Neural crest cell (in vitro differentiated cells): Measurements from ENCODE around the gene CCNI2. TPM values are rescaled to one million over a fixed set of nuclear protein-coding genes. Genes with fewer than 3 reads are reported as not detected.
A peak's percentile ranks its signal among the peaks of the same experiment; 100 is the strongest.

Experiments used
- DNase-seq: peaks from one replicate; pipeline ENCODE4 v3.0.0; 2021; ENCODE audit warnings: low read depth, mixed read lengths, low spot score
- H3K27ac Mint-ChIP-seq: one replicate; pipeline ENCODE4 v1.8.0; 2021; ENCODE audit warnings: mild to moderate bottlenecking, mixed read lengths; ENCODE audit not compliant: unreplicated experiment
- H3K27me3 Mint-ChIP-seq: 2 replicates; pipeline ENCODE4 v1.8.0; 2021; ENCODE audit warnings: low read depth, mild to moderate bottlenecking, mixed read lengths
- H3K36me3 Mint-ChIP-seq: 2 replicates; pipeline ENCODE4 v1.8.0; 2021; ENCODE audit warnings: low read depth, mild to moderate bottlenecking, mixed read lengths
- H3K4me1 Mint-ChIP-seq: 2 replicates; pipeline ENCODE4 v1.8.0; 2021; ENCODE audit warnings: mixed read lengths
- H3K4me3 Mint-ChIP-seq: one replicate; pipeline ENCODE4 v1.8.0; 2021; ENCODE audit warnings: mild to moderate bottlenecking, mixed read lengths
- H3K9me3 Mint-ChIP-seq: 2 replicates; pipeline ENCODE4 v1.8.0; 2021; ENCODE audit warnings: mixed read lengths
- total RNA-seq: library from RNA; stranded (reverse); gene quantifications from 2 replicates; pipeline ENCODE4 v1.2.1, GENCODE V29; 2021
- TF ChIP-seq, protein P1 (sequence below): fragments of 200-600 bp; sonication (generic); conservative IDR thresholded peaks from 2 replicates; pipeline ENCODE4 v1.5.0; 2021; ENCODE audit warnings: antibody characterized with exemption, mild to moderate bottlenecking

Gene CCNI2
- total RNA-seq, 1 donor from 2014 or later, result not detected

DNA sequence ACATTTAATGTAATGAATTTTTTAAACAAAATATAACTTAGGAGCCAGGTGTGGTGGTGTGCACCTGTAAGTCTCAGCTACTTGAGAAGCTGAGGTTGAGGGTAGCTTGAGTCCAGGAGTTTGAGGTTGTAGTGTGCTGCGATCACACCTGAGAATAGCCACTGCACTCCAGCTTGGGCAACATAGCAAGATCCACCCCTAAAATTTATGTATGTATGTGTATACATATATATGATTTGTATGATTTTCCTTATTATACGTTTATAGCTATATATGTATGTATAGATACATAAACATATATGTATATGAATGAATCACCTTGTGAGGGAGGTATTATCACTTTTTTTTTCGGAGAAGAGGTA, 653 bp upstream of the CCNI2 start:
- TF ChIP-seq, protein P1, sequence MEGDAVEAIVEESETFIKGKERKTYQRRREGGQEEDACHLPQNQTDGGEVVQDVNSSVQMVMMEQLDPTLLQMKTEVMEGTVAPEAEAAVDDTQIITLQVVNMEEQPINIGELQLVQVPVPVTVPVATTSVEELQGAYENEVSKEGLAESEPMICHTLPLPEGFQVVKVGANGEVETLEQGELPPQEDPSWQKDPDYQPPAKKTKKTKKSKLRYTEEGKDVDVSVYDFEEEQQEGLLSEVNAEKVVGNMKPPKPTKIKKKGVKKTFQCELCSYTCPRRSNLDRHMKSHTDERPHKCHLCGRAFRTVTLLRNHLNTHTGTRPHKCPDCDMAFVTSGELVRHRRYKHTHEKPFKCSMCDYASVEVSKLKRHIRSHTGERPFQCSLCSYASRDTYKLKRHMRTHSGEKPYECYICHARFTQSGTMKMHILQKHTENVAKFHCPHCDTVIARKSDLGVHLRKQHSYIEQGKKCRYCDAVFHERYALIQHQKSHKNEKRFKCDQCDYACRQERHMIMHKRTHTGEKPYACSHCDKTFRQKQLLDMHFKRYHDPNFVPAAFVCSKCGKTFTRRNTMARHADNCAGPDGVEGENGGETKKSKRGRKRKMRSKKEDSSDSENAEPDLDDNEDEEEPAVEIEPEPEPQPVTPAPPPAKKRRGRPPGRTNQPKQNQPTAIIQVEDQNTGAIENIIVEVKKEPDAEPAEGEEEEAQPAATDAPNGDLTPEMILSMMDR, result no peak
- Mint-ChIP-seq H3K9me3 (peaks cover 3% of the 10 kb centered on the region), H3K4me3 (peak overlapping the region; percentile 64), H3K27ac (no peak overlapping the region), H3K27me3 (peaks cover 80% of the 10 kb centered on the region), H3K36me3 (peaks cover 4% of the 10 kb centered on the region), H3K4me1 (no peaks in the 10 kb centered on the region)
- DNase-seq, result no peak

DNA sequence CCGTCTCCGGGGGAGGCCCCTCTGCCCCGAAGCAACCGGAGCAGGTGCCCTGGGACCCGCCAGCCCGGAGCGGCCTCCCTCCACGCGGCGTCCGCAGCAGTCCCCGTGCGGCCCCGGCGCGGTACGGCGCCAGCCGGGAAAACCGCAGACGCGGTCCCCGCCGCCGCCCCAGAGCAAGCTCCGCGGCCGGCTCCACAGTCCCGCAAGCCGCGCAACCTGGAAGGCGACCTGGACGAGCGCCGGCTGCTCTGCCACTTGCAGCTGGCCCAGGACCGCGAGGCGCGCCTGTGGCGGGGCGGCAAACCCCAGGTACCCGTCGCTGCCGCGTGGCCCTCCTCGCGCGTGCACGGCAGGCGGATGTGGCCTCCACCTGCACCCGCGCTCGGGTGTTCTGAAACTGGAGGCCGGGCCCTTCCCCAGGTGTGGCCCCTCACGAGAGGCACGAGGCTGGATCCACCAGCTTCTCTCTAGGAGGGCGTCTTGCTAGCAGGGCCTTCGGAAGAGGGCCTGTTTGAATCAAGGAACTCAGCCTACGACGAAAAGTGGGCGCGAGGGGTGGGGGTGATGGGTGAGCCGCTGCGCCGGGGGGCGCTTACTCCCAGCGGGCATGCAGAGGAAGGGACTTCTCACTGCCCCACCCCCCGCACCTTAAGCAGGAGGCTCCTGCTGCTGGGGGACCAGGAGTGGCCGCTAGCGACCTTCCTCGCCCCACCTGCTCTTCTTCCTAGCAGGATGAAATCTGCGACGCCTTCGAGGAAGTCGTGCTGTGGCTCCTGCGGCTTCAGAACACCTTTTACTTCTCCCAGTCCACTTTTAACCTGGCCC, 602 bp downstream of the CCNI2 start:
- Mint-ChIP-seq H3K36me3 (peaks cover 4% of the 10 kb centered on the region), H3K27me3 (peaks cover 74% of the 10 kb centered on the region), H3K4me3 (peak overlapping the region; percentile 41), H3K9me3 (peaks cover 3% of the 10 kb centered on the region), H3K4me1 (no peaks in the 10 kb centered on the region), H3K27ac (no peak overlapping the region)
- no peak for DNase-seq
- TF ChIP-seq, protein P1, result no peak

DNA sequence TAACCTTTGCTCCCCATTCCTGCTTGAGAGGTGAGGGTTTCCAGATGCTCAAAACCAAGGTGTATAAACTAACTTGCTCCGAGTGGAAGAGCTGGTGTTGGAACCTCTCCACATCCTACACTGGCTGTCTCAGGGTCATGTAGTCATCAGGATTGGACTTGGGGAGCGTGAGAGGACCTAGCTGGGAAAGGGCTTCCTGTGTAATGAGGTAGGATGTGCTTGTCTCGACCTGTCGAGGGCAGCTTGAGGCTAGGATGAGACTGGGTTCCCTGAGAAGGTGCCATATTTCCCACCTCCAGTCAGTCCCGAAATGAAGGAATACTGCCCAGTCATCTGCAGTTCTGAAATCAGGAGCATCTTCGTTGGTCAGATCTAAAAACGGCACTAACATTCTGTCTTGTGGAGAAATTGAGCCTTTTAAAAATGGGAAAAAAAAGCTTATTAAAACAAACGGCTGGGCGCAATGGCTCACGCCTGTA, 1.3 kb downstream of the CCNI2 start:
- no peak for DNase-seq
- no peaks in the 10 kb centered on the region for H3K9me3 Mint-ChIP-seq
- H3K4me1 Mint-ChIP-seq, result no peaks in the 10 kb centered on the region
- TF ChIP-seq, protein P1, result no peak
- H3K27me3 Mint-ChIP-seq, result peaks cover 68% of the 10 kb centered on the region
- peaks cover 4% of the 10 kb centered on the region for H3K36me3 Mint-ChIP-seq
- H3K27ac Mint-ChIP-seq, result no peak overlapping the region
- H3K4me3 Mint-ChIP-seq, result peak overlapping the region; percentile 41

DNA sequence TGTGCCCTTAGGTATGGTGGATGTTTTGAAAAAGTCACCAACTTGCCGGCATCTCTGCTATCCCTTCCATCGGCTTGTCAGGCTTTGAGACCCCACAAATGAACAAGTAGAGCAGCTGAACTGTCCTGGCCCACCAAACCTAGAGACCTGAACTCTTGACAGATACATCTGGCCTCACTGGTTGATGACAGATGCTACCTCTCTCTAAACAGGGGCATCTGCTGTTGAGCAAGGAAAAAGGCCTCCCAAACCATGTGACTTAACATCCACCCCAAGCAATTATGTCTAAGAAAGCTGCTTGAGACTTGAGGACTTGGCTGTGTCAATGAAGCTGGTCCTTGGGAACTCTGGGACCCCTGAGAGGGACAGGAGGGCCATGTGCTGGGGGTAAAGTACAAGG, 2.3 kb downstream of the CCNI2 start:
- Mint-ChIP-seq H3K9me3 (no peaks in the 10 kb centered on the region), H3K27me3 (peaks cover 64% of the 10 kb centered on the region), H3K36me3 (peaks cover 4% of the 10 kb centered on the region), H3K4me1 (no peaks in the 10 kb centered on the region), H3K27ac (no peak overlapping the region), H3K4me3 (no peak overlapping the region)
- TF ChIP-seq, protein P1, result no peak
- DNase-seq, result no peak

DNA sequence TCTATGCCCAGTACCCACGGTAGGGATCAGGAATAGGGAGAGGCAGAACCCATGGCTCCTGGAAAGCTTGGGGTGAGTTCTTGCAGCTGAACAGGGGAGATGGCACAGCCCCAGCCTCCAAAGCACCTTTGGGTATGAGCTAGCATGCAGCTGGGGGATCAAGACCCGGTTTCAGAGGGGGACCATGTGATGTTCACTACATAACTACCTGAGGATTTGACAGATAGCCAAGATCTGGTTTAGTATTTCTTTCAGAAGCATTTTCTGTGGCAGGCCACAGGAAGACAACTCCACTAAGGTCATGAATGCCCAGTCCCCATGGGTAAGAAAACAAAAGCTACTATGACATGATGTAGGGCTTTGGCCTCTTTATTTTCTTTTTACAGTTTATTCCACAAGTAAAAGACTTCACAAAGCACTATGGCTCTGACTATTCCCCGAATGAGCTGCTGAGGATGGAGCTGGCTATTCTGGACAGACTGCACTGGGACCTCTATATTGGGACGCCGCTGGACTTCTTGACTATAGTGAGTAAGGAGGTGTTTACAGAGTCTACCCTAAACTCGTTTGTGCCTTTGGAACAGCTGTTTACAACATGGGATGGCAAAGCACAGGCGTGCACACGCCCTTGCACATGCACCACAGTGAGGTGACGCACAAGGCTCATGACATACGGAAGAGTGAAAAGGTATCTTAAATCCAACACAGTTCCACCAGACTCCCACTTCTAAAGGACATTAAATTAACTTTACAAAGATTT, 3.4 kb downstream of the CCNI2 start:
- no peak overlapping the region for H3K4me3 Mint-ChIP-seq
- no peak overlapping the region for H3K27ac Mint-ChIP-seq
- H3K4me1 Mint-ChIP-seq, result no peaks in the 10 kb centered on the region
- no peak for DNase-seq
- peaks cover 54% of the 10 kb centered on the region for H3K27me3 Mint-ChIP-seq
- TF ChIP-seq, protein P1, result no peak
- H3K36me3 Mint-ChIP-seq, result peaks cover 4% of the 10 kb centered on the region
- H3K9me3 Mint-ChIP-seq, result no peaks in the 10 kb centered on the region
